ENCODE data around the gene EEF1G.

- no peak for TF ChIP-seq ZBTB7A (IDR thresholded peaks at IDR 0.05; ENCODE audit: low read depth)
- TF ChIP-seq MAX (IDR thresholded peaks at IDR 0.05): no peak
- TF ChIP-seq TAF1 (IDR thresholded peaks at IDR 0.05; ENCODE audit: low read depth): no peak
- TF ChIP-seq YY1 (IDR thresholded peaks at IDR 0.05; ENCODE audit: low read depth): no peak
Measured at GRCh38 chr11:62567018-62567633, 6.6 kb downstream of the EEF1G start.

All from Ishikawa (cell line).